Activated CD8-positive, alpha-beta memory T cell treated with anti-CD3 and anti-CD28 coated beads for 1 hour (primary cell): Measurements from ENCODE around the gene PCDHGB6.
"Not testable (repeated sequence)": the region's sequence is repeated elsewhere in the genome, so short reads cannot be mapped to it uniquely, and the experiment has no call there.

ENCODE experiments used
- DNase-seq, 2 donors: peaks; one replicate each; pipeline ENCODE4 v3.0.0-alpha.2; 2020; ENCODE audit warnings: low read depth in 1 of 2; ENCODE audit errors: extremely low read depth in 1 of 2

The PCDHGB6 gene

GRCh38 chr5:141407790-141408505 is at the start of gene PCDHGB6:
TSS of gene PCDHGB6 (plus strand) at chr5:141408021. CDS start at chr5:141408203, 182 bp downstream.
- DNase-seq, result not testable (repeated sequence)

GRCh38 chr5:141359790-141360426 is 47.9 kb upstream of the PCDHGB6 start, which contains the start of gene PCDHGB2:
TSS of gene PCDHGB2 (plus strand) at chr5:141359994. CDS start at chr5:141360136, 142 bp downstream.
- no peak for DNase-seq

- DNase-seq, result no peak
These were observed 47.1 kb upstream of the PCDHGB6 start for GRCh38 chr5:141360685-141361084.

GRCh38 chr5:141362719-141363118 is 45.1 kb upstream of the PCDHGB6 start:
- no peak for DNase-seq

- DNase-seq, result no peak
These were observed 43.7 kb upstream of the PCDHGB6 start, which contains the start of gene PCDHGA5 for GRCh38 chr5:141363952-141364660. TSS of gene PCDHGA5 (plus strand) at chr5:141364162. CDS start at chr5:141364331, 169 bp downstream.

- no peak for DNase-seq
These were observed 41.6 kb upstream of the PCDHGB6 start for GRCh38 chr5:141366016-141366896.

GRCh38 chr5:141369994-141370848 is 37.6 kb upstream of the PCDHGB6 start, which contains the start of gene PCDHGB3:
TSS of gene PCDHGB3 (plus strand) at chr5:141370242. CDS start at chr5:141370395, 153 bp downstream.
- no peak for DNase-seq

GRCh38 chr5:141371572-141372475 is 36.0 kb upstream of the PCDHGB6 start:
- DNase-seq, result no peak

- DNase-seq, result no peak
These were observed 34.0 kb upstream of the PCDHGB6 start, which contains the start of gene PCDHGA6 for GRCh38 chr5:141373673-141374317. TSS of gene PCDHGA6 (plus strand) at chr5:141373891. CDS start at chr5:141374084, 193 bp downstream.

GRCh38 chr5:141374627-141375026 is 33.2 kb upstream of the PCDHGB6 start:
- no peak for DNase-seq

- DNase-seq, result not testable (repeated sequence)
These were observed 32.2 kb upstream of the PCDHGB6 start for GRCh38 chr5:141375444-141376155.

- no peak for DNase-seq
These were observed 25.1 kb upstream of the PCDHGB6 start, which contains the start of gene PCDHGA7 for GRCh38 chr5:141382469-141383294. TSS of gene PCDHGA7 (plus strand) at chr5:141382742. CDS start at chr5:141382900, 158 bp downstream.

GRCh38 chr5:141383345-141383744 is 24.5 kb upstream of the PCDHGB6 start:
- no peak for DNase-seq

- no peak for DNase-seq
These were observed 23.2 kb upstream of the PCDHGB6 start for GRCh38 chr5:141384471-141385267.

GRCh38 chr5:141387557-141388311 is 20.1 kb upstream of the PCDHGB6 start, which contains the start of gene PCDHGB4:
TSS of gene PCDHGB4 (plus strand) at chr5:141387698. CDS start at chr5:141387885, 187 bp downstream.
- DNase-seq, result not testable (repeated sequence)
